Measurements from ENCODE around the gene GCA.

Gene GCA

GRCh38 chr2:162301877-162302276 lies 42.1 kb upstream of the GCA start:
- TF ChIP-seq CTCF (conservative IDR thresholded peaks at IDR 0.05; ENCODE audit: control insufficient read depth, insufficient read depth, low read depth, low read length) = no peak
- no peak for DNase-seq (ENCODE audit: low read depth)
- no peak overlapping the region for H3K4me3 ChIP-seq (ENCODE audit: control insufficient read depth, low read depth, low read length)

GRCh38 chr2:162305901-162306300 lies 38.0 kb upstream of the GCA start:
- H3K4me3 ChIP-seq (ENCODE audit: control insufficient read depth, low read depth, low read length) = no peak overlapping the region
- no peak for TF ChIP-seq CTCF (conservative IDR thresholded peaks at IDR 0.05; ENCODE audit: control insufficient read depth, insufficient read depth, low read depth, low read length)
- no peak for DNase-seq (ENCODE audit: low read depth)

GRCh38 chr2:162308747-162309503 lies 35.0 kb upstream of the GCA start:
- H3K4me3 ChIP-seq (ENCODE audit: control insufficient read depth, low read depth, low read length) = no peak overlapping the region
- no peak for DNase-seq (ENCODE audit: low read depth)
- TF ChIP-seq CTCF (conservative IDR thresholded peaks at IDR 0.05; ENCODE audit: control insufficient read depth, insufficient read depth, low read depth, low read length) = no peak

GRCh38 chr2:162312853-162313252 lies 31.1 kb upstream of the GCA start:
- H3K4me3 ChIP-seq (ENCODE audit: control insufficient read depth, low read depth, low read length) = no peak overlapping the region
- TF ChIP-seq CTCF (conservative IDR thresholded peaks at IDR 0.05; ENCODE audit: control insufficient read depth, insufficient read depth, low read depth, low read length) = no peak
- no peak for DNase-seq (ENCODE audit: low read depth)

- H3K4me3 ChIP-seq (ENCODE audit: control insufficient read depth, low read depth, low read length) = no peak overlapping the region
- no peak for TF ChIP-seq CTCF (conservative IDR thresholded peaks at IDR 0.05; ENCODE audit: control insufficient read depth, insufficient read depth, low read depth, low read length)
- DNase-seq (ENCODE audit: low read depth) = no peak
These were observed 28.0 kb upstream of the GCA start for GRCh38 chr2:162315938-162316337.

- DNase-seq (ENCODE audit: low read depth) = no peak
- no peak overlapping the region for H3K4me3 ChIP-seq (ENCODE audit: control insufficient read depth, low read depth, low read length)
- TF ChIP-seq CTCF (conservative IDR thresholded peaks at IDR 0.05; ENCODE audit: control insufficient read depth, insufficient read depth, low read depth, low read length) = no peak
These were observed 27.3 kb upstream of the GCA start for GRCh38 chr2:162316590-162316989.

All from fibroblast of mammary gland (primary cell).